ENCODE results near the gene MYO10.

The MYO10 gene

GRCh38 chr5:16965581-16965980 lies 29.5 kb upstream of the MYO10 start:
- peaks cover 3% of the 10 kb centered on the region for H3K9me3 Mint-ChIP-seq
- H3K27ac Mint-ChIP-seq = no peak overlapping the region
- TF ChIP-seq, protein P1, sequence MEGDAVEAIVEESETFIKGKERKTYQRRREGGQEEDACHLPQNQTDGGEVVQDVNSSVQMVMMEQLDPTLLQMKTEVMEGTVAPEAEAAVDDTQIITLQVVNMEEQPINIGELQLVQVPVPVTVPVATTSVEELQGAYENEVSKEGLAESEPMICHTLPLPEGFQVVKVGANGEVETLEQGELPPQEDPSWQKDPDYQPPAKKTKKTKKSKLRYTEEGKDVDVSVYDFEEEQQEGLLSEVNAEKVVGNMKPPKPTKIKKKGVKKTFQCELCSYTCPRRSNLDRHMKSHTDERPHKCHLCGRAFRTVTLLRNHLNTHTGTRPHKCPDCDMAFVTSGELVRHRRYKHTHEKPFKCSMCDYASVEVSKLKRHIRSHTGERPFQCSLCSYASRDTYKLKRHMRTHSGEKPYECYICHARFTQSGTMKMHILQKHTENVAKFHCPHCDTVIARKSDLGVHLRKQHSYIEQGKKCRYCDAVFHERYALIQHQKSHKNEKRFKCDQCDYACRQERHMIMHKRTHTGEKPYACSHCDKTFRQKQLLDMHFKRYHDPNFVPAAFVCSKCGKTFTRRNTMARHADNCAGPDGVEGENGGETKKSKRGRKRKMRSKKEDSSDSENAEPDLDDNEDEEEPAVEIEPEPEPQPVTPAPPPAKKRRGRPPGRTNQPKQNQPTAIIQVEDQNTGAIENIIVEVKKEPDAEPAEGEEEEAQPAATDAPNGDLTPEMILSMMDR (IDR thresholded peaks at IDR 0.05) = no peak
- DNase-seq = no peak
- no peaks in the 10 kb centered on the region for H3K27me3 Mint-ChIP-seq (ENCODE audit: low read depth, poor library complexity)
- H3K36me3 Mint-ChIP-seq (ENCODE audit: low read depth) = no peaks in the 10 kb centered on the region
- no peak overlapping the region for H3K4me3 Mint-ChIP-seq
- peaks cover 40% of the 10 kb centered on the region for H3K4me1 Mint-ChIP-seq

DNA sequence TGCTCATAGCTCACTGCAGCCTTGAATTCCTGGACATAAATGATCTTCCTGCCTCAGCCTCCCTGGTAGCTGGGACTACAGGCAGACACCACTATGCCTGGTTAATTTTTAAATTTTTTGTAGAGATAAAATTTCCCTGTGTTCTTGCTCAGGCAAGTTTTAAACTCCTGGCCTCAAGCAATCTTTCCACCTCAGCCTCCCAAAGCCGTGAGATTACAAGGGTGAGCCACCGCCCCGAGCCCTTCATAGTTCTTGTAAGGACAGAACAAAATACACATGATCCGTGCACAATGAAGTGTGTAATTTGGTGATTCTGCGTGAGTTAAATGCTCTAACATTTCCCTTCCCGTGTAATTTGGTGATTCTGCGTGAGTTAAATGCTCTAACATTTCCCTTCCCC lies 27.7 kb upstream of the MYO10 start:
- Mint-ChIP-seq H3K27ac (no peak overlapping the region), H3K4me3 (no peak overlapping the region), H3K4me1 (peaks cover 31% of the 10 kb centered on the region), H3K27me3 (ENCODE audit: low read depth, poor library complexity) (no peaks in the 10 kb centered on the region), H3K9me3 (peaks cover 3% of the 10 kb centered on the region), H3K36me3 (ENCODE audit: low read depth) (no peaks in the 10 kb centered on the region)
- TF ChIP-seq, protein P1 (IDR thresholded peaks at IDR 0.05) = no peak
- DNase-seq = no peak

GRCh38 chr5:16961131-16961530 lies 25.0 kb upstream of the MYO10 start:
- DNase-seq = no peak
- TF ChIP-seq, protein P1 (IDR thresholded peaks at IDR 0.05) = no peak
- no peak overlapping the region for H3K4me3 Mint-ChIP-seq
- H3K9me3 Mint-ChIP-seq = no peaks in the 10 kb centered on the region
- H3K27me3 Mint-ChIP-seq (ENCODE audit: low read depth, poor library complexity) = peaks cover 3% of the 10 kb centered on the region
- H3K36me3 Mint-ChIP-seq (ENCODE audit: low read depth) = no peaks in the 10 kb centered on the region
- H3K4me1 Mint-ChIP-seq = peaks cover 31% of the 10 kb centered on the region
- no peak overlapping the region for H3K27ac Mint-ChIP-seq

GRCh38 chr5:16957304-16958196 lies 21.5 kb upstream of the MYO10 start:
- Mint-ChIP-seq H3K27ac (no peak overlapping the region), H3K36me3 (ENCODE audit: low read depth) (no peaks in the 10 kb centered on the region), H3K27me3 (ENCODE audit: low read depth, poor library complexity) (peaks cover 3% of the 10 kb centered on the region), H3K4me1 (peaks cover 8% of the 10 kb centered on the region), H3K9me3 (no peaks in the 10 kb centered on the region), H3K4me3 (no peak overlapping the region)
- TF ChIP-seq, protein P1 (IDR thresholded peaks at IDR 0.05) = no peak
- DNase-seq = no peak

DNA sequence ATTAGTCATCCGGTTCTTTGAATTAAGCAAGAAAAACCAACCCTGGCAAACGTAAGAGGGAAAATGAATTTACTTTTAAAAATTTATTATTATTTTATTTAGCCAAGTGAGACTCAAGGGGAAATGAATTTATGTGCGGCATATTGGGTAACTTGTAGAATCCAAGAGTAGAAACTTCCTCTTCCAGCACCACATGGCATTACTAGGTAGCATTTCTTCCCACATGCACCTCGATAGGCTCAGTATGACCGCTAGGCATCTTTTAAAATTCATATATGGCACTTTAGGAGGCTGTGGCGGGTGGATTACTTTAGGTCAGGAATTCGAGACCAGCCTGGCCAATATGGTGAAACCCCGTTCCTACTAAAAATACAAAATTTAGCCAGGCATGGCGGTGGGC lies 17.6 kb upstream of the MYO10 start:
- no peak for DNase-seq
- TF ChIP-seq, protein P1 (IDR thresholded peaks at IDR 0.05) = no peak
- no peaks in the 10 kb centered on the region for H3K36me3 Mint-ChIP-seq (ENCODE audit: low read depth)
- H3K27me3 Mint-ChIP-seq (ENCODE audit: low read depth, poor library complexity) = peaks cover 3% of the 10 kb centered on the region
- H3K4me1 Mint-ChIP-seq = peaks cover 5% of the 10 kb centered on the region
- H3K27ac Mint-ChIP-seq = no peak overlapping the region
- H3K9me3 Mint-ChIP-seq = no peaks in the 10 kb centered on the region
- no peak overlapping the region for H3K4me3 Mint-ChIP-seq
